Measurements from ENCODE around the gene LPCAT3. TPM values are rescaled to one million over a fixed set of nuclear protein-coding genes. Genes with fewer than 3 reads are reported as not detected.
"Not testable (repeated sequence)": the region's sequence is repeated elsewhere in the genome, so short reads cannot be mapped to it uniquely, and the experiment has no call there.

Gene LPCAT3
- total RNA-seq, 2 donors from 2014 or later = 87.1 to 87.9 TPM

DNA sequence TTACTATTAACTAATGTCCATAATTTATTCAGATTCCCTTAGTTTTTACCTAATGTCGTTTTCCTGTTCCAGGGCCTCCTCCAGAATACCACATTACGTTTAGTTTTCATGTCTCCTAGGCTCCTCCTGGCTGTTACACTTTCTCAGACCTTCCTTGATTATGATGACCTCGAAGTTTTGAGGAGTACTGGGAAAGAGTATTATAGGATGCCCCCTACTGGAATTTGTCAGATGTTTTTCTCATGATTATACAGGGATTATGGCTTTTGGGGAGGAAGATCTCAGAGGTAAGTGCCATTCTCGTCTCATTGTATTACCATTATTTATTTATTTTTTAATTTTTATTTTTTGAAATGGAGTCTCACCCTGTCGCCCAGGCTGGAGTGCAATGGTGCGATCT, 24.6 kb upstream of the LPCAT3 start:
- intact Hi-C loops (cut with DNase I, micrococcal nuclease) = no loop called here
- ATAC-seq (peak; percentile 95), DNase-seq (no peak)

DNA sequence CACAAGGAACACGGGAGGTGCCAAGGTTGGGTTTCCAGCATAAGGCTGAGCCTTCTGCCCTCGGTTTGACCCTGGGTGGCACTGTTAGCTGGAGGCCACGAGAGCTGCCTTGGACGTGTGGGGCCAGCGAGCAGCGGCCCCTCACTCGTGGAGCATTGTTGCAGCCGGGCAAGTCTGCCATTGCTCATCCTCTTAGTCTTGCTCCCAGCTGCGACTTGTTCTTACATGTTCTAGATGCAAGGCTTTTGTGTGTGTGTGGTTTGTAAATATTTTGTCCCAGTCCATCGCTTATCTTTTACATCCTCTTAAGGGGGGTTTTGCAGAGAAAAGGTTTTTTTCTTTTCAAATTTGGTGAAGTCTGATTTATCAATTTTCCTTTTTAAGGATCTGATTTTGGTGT, 21.1 kb upstream of the LPCAT3 start:
- intact Hi-C loops (cut with DNase I, micrococcal nuclease) = no loop called here
- ATAC-seq (no peak), DNase-seq (no peak)

DNA sequence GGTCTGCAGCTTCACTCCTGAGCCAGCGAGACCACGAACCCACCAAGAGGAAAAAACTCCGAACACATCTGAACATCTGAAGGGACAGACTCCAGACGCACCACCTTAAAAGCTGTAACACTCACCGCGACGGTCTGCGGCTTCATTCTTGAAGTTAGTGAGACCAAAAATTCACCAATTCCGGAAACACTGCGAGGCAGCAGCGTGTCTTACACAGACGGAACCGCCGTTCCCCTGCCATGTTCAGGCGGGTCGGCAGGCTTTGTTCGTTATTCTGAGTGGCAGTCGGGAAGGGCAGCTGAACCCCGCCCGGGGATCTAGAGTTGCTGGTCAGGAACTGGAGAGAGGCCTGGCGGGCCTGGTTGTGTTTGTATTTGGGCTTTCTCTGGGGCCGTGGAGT, 20.3 kb upstream of the LPCAT3 start:
- no peak for DNase-seq
- ATAC-seq = no peak
- intact Hi-C loops (cut with DNase I, micrococcal nuclease) = no loop called here

DNA sequence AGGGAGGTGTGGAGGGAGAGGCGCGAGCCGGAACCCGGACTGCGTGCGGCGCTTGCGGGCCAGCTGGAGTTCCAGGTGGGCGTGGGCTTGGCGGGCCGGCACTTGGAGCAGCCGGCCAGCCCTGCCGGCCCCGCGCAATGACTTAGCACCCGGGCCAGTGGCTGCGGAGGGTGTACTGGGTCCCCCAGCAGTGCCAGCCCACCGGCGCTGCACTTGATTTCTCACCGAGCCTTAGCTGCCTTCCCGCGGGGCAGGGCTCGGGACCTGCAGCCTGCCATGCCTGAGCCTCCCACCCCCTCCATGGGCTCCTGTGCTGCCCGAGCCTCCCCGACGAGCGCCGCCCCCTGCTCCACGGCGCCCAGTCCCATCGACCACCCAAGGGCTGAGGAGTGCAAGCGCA, 19.1 kb upstream of the LPCAT3 start:
- ATAC-seq; intact Hi-C loops (cut with DNase I, micrococcal nuclease); DNase-seq: not testable (repeated sequence)

DNA sequence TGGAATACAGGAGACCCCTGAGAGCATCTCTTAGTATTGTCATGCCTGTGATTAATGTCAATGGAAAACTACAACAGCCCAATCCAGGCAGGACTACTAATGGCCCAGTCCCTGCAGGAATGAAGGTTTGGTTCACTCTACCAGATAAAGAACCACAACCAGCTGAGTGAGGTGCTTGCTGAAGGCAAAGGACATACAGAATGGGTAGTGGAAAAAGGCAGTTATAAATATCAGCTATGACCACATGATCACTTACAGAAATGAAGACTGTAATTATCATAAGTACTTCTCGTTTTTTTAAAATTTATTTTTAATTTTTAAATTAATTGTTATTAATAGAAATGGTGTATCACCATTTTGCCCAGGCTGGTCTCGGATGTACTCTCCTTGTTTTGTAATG, 17.2 kb upstream of the LPCAT3 start:
- intact Hi-C loops (cut with DNase I, micrococcal nuclease) = no loop called here
- ATAC-seq = no peak
- DNase-seq = no peak

DNA sequence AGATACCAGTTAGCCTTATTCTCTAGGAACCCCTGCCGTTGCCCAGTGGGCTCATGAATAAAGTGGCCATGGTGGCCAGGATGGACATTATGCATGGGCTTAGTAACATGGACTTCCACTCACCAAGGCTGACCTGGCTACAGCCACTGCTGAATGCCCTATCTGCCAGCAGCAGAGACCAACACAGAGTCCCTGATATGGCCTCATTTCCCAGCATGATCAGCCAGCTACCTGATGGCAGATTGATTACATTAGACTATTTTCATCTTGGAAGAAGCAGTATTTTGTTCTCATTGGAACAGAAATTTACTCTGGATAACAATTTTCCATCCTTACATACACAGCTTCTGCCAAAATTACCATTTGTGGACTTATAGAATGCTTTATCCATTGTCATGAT, 16.2 kb upstream of the LPCAT3 start:
- intact Hi-C loops (cut with DNase I, micrococcal nuclease) = no loop called here
- no peak for DNase-seq
- no peak for ATAC-seq

DNA sequence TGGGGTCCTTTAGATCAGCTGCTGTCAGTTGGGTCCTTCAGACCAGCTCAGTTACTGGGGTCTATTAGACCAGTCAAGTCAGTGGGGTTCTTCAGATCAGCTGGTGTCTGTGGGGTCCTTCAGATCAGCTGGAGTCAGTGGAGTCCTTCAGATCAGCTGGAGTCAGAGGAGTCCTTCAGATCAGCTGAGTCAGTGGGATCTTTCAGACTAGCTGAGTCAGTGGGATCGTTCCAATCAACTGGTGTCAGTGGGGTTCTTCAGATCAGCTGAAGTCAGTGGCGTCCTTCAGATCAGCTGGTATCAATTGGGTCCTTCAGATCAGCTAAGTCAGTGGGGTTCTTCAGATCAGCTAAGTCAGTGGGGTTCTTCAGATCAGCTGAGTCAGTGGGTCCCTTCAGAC, 14.7 kb upstream of the LPCAT3 start:
- DNase-seq = no peak
- ATAC-seq = no peak
- intact Hi-C loops (cut with DNase I, micrococcal nuclease) = no loop called here

DNA sequence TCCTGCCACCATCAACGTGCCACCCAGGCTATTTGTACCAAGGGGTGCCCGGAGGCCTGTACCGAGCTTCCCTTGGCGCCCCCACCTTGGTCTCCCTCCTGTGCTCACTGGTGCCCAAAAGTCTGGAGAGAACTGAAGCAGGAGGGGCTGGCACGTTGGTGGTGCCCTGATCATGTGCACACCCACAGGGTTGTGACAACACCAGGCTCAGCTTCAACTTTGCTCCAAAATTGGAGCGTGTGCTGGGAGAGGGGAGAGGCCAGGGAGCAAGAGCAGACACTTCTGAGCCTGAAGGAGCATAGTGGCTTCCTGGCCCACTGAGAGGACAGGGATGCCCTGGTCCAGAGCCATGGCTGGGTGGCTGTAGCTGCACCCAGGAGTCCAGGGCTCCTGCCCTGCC, 13.0 kb upstream of the LPCAT3 start:
- intact Hi-C loops (cut with DNase I, micrococcal nuclease) = no loop called here
- DNase-seq = no peak
- ATAC-seq = no peak

DNA sequence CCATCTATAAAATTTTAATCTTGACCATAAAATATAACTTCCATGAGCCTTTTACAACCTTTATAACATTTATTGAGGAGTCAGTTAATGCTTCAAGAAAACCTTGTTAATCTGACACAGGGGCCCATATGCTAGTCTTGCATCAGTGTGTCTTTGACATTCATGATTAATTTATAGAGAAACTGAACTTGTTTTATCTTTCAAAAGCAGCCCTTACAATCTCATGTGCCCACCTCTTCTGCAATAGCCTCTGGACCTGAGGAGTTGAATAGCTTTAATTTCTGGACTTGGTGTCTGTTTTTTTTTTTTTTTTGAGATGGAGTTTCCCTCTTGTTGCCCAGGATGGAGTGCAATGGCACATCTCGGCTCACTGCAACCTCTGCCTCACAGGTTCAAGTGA, 8.6 kb upstream of the LPCAT3 start:
- intact Hi-C loops (cut with DNase I, micrococcal nuclease) = no loop called here

DNA sequence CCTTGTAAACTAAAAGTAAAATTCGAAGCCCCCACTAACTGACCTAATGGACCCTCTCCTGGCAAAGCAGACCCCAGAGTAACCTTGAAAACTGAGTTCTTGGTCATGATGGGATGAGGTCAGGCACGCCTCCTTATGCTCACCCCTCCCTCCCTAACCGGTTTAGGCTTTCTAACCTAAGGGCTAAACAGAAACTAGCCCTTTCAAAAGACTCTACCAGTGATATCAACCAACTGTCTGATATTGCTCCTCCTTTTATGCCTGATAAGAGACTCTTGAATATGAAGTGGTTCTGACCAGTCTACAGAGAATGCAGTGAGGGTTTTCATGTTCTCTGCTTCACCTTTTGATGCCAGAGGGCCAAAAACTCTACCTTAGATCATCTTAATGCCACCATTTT, 4.8 kb upstream of the LPCAT3 start:
- DNase-seq (no peak), ATAC-seq (no peak)
- intact Hi-C loops (cut with DNase I, micrococcal nuclease) = no loop called here

More for the DNA sequence above, 8.6 kb upstream of the LPCAT3 start:
- DNase-seq (no peak), ATAC-seq (no peak)

DNA sequence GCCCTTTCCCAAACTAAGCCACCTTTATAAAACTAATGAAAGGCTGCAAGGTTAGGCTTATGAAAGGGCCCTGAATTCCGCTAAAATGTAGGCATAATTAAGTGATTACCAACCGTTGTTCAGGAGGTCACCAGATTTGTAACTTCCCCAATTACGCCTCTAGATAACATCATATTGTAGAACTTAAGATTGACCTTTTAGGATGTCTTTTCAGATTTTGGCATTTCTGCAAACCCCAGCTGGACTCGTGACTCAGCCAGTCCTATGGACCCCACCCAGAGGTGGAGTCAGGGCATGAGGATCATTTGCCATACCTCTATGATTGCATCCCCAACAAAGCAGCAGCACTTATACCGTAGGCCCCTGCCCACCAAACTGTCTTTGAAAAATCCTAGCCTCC, 3.7 kb upstream of the LPCAT3 start:
- intact Hi-C loops (cut with DNase I, micrococcal nuclease) = no loop called here
- no peak for DNase-seq
- no peak for ATAC-seq

DNA sequence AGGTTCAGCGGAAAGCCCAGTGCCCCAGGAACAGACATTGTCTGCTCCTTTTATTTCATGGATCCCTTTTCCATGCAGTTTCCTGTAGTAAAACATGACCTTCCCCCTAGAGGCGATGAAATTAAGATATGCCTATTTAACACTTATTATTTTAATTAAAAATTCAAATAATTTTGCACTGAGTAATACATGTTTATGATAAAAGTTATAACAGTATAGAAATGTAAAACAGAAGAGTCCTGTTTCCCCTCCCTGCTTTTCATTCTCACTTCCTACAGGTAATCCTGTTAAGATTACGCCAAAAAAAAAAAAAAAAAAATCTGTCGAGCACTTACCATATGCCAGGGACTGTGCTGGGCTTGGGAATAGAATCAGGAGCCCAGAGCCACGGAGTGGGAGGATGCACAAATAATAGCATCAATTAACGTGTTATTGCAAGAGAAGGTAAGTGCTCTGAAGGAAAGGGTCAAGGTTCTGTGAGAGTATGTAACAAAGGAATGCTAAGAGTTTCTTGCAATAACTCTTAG, 830 bp upstream of the LPCAT3 start:
- ATAC-seq (no peak), DNase-seq (no peak)
- intact Hi-C loops (cut with DNase I, micrococcal nuclease) = no loop called here

DNA sequence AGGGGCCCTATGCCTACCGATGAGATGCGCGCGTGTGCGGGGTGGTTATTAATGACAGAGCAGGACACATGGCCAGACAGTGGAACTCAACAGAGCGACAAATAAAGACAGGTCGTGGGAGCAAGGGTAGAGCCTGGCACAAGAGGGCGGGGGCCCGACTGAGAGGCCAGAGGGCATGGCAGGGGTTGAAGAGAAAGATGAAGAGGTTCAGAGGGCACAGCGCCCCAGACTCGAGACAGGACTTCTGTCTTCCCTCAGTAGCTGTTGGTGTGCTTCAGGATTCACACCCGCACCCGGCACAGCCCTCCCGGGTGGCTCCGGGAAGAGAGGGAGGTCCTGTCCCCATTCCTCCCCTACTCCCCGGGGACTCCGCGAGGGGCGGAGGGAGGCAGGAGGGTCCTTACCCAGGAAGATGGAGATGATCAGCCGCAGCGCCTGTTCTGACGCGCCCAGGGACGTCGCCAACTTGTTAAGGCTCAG, 366 bp downstream of the LPCAT3 start:
- DNase-seq (peak in 1 of 2 donors; percentile 57), ATAC-seq (peak; percentile 22)
- intact Hi-C loops (cut with DNase I, micrococcal nuclease) = no loop called here

DNA sequence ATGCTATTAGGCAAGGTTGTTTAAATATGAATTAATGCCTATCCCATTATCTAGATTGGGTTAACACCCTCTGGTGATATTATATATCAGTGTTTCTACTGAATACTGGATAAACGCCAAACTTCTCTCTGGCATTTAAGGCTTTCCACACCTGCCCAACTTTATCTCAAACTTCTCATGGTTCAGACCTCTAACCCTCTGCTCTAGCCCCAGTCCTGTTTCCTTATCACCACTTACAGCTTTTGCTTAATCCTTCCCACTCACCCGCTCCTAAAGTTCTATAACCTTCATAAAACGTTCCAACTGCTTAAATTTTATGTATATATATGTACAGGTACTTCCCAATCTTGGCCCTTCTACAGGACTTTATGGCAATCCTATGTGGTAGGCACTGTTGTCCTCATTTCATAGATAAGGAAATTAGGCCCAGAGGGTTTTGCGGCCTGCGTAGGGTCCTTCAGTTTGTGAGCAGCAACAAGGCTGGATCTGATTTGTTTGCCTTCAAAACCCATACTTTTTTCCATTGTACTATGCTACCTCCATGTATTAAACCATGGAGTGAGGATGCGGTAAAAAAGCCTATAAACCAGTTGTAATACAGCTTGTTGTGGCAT, 1.2 kb downstream of the LPCAT3 start:
- intact Hi-C loops (cut with DNase I, micrococcal nuclease) = no loop called here

DNA sequence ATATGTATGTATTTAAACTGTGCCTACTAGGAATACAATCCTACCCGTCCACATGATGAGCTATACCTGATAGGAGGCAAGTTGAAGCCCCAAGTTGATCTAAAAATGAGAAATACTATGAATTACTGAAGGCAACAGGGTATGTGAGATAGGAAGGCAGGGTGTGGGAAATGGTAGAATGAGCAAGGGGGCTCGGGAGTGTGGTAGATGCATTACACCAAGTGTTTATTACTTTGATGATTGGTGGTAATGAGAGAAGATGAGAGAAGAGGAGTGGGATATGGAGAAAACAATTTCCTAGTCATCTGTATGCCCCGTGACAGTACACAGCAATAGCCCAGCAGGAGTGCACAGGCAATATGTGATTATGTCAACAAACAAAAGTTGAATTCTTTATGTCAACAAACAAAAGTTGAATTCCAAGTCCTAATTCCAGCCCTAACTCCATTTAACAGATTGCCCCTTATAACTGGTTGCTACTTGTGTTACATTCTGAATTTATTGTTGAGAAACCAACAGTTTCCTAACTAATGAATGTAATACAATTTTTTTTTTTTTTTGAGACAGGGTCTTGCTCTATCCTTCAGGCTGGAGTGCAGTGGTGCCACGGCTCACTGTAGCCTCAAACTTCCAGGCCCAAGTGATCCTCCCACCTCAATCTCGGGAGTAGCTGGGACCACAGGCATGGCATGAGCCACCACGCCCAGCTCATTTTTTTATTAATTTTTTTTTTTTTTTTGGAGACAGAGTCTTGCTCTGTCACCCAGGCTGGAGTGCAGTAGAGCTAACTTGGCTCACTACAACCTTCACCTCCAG, 2.5 kb downstream of the LPCAT3 start:
- intact Hi-C loops (cut with DNase I, micrococcal nuclease) = no loop called here
- ATAC-seq (no peak), DNase-seq (no peak)

More for the DNA sequence above, 1.2 kb downstream of the LPCAT3 start:
- peak; percentile 6 for ATAC-seq
- DNase-seq = no peak

DNA sequence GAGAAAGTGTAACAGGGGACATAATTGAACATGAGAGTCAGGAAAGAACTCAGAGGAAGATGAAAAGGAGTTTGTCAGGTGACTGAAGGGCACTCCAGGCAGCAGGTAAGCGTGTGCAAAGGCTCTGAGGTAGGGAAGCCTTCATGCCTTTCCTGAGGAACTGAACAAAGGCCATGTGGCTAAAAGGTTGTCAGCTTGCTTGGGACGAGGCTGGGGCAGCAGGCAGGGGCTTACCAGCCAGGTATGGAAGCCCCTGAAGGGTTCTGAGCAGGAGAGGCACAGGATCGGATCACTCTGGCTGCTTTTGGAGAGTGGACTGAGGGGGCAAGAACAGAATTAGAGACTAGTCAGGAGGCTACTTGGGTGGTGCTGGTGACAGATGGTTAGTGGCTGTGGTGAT, 5.2 kb downstream of the LPCAT3 start:
- DNase-seq (no peak), ATAC-seq (no peak)
- intact Hi-C loops (cut with DNase I, micrococcal nuclease) = no loop called here

DNA sequence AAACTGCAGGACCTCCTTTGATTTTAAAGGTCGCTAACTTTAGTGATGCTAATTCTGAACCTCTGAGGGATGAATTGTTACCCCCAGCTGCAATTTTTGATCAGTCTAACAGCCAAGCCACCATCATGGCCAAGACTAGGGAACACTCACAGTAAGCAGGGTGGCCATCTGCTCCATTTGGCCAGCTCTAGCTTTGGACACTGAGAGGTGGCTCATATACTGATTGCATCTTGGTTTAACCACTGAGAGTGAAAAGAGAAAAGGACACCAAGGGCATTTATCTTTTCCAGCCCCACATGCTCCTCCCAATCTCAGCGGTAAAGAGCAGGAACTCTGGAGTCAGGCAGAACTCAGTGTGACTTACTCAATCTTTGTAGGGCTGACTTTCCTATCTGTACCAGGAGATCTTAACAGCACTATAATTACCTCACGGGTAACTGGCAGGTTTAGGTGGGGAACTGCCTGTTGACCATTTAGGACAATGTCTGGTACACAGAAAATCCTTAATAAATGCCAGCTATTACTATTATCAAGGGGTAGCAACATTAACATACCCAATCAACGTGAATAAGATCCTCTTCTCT, 6.2 kb downstream of the LPCAT3 start:
- intact Hi-C loops (cut with DNase I, micrococcal nuclease) = no loop called here
- DNase-seq (no peak), ATAC-seq (no peak)

DNA sequence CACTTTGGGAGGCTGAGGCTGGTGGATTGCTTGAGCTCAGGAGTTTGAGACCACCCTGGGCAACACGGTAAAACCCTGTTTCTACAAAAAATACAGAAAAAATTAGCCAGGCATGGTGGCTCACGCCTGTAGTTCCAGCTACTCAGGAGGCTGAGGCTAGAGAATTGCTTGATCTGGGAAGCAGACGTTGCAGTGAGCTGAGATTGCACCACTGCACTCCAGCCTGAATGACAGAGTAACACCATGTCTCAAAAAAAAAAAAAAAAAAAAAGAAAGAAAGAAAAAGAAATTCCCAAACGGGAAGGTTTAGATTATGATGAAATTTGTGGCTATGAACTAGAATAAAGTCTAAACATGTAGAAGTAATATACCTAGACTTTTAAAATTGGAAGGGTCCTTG, 6.9 kb downstream of the LPCAT3 start:
- ATAC-seq; DNase-seq; intact Hi-C loops (cut with DNase I, micrococcal nuclease): not testable (repeated sequence)

DNA sequence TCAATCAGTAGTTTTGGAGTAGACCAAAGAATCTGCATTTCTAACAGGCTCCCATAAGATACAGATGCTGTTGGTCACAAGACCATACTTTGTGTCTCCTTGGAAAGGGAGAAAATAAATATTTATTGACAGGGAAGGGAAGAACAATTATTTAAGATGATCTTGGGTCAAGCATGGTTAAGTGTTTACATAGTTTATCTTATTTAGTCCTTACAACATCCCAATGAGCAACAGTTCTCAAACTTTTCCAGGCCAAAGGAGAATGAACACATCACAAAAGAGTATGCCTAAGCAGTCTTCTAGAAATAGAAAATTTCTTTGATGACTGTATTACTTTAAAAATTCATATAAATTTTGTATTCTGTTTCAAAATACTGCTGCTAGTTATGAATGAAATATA, 8.8 kb downstream of the LPCAT3 start:
- intact Hi-C loops (cut with DNase I, micrococcal nuclease) = no loop called here
- DNase-seq (no peak), ATAC-seq (no peak)

DNA sequence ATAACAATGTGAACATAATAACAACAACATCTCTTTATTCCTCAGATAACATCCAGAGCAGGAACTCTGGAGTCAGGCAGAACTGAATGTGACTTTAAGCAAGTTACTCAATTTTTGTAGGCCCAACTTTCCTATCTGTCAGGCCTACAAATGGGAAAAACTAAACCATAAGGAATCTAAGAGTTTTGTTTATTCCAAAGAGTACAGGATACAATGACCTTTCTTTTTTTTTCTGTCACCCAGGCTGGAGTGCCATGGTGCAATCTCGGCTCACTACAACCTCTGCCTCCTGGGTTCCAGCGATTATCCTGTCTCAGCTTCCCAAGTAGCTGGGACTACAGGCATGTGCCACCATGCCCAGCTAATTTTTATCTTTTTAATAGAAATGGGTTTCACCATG, 9.4 kb downstream of the LPCAT3 start:
- intact Hi-C loops (cut with DNase I, micrococcal nuclease) = no loop called here
- ATAC-seq = no peak
- no peak for DNase-seq

All from left colon (tissue), 2 donors.